ENCODE data around the gene PTPRN2. TPM values are rescaled to one million over a fixed set of nuclear protein-coding genes. Genes with fewer than 3 reads are reported as not detected.
"Not testable (repeated sequence)": the region's sequence is repeated elsewhere in the genome, so short reads cannot be mapped to it uniquely, and the experiment has no call there.

Gene PTPRN2
- total RNA-seq, 1 donor from 2014 or later: 1.8 TPM

GRCh38 chr7:158049271-158049670, 538.4 kb downstream of the PTPRN2 start:
- ATAC-seq (ENCODE audit: low read depth): no peak
- ChIA-PET CTCF (no interaction called here), POLR2A (no interaction called here)
- no peak for DNase-seq
- TF ChIP-seq CTCF (IDR thresholded peaks at IDR 0.05): no peak
- H3K27ac Mint-ChIP-seq: no peak overlapping the region
- H3K4me3 Mint-ChIP-seq: no peak overlapping the region
- intact Hi-C loops (cut with micrococcal nuclease): no loop called here
- H3K9me3 Mint-ChIP-seq: no peaks in the 10 kb centered on the region
- H3K27me3 Mint-ChIP-seq: no peaks in the 10 kb centered on the region
- H3K4me1 Mint-ChIP-seq: no peaks in the 10 kb centered on the region
- H3K36me3 Mint-ChIP-seq (ENCODE audit: low read depth): no peaks in the 10 kb centered on the region

GRCh38 chr7:158048569-158048968, 539.1 kb downstream of the PTPRN2 start:
- ATAC-seq (ENCODE audit: low read depth): no peak
- no peaks in the 10 kb centered on the region for H3K4me1 Mint-ChIP-seq
- H3K4me3 Mint-ChIP-seq: no peak overlapping the region
- H3K9me3 Mint-ChIP-seq: no peaks in the 10 kb centered on the region
- no peak overlapping the region for H3K27ac Mint-ChIP-seq
- no peaks in the 10 kb centered on the region for H3K27me3 Mint-ChIP-seq
- DNase-seq: no peak
- intact Hi-C loops (cut with micrococcal nuclease): no loop called here
- TF ChIP-seq CTCF (IDR thresholded peaks at IDR 0.05): no peak
- ChIA-PET CTCF (no interaction called here), POLR2A (no interaction called here)
- H3K36me3 Mint-ChIP-seq (ENCODE audit: low read depth): no peaks in the 10 kb centered on the region

GRCh38 chr7:158047391-158048059, 540.1 kb downstream of the PTPRN2 start:
- intact Hi-C loops (cut with micrococcal nuclease): no loop called here
- ATAC-seq (ENCODE audit: low read depth) (no peak), DNase-seq (no peak)
- POLR2A ChIA-PET: no interaction called here
- Mint-ChIP-seq H3K27me3 (no peaks in the 10 kb centered on the region), H3K36me3 (ENCODE audit: low read depth) (no peaks in the 10 kb centered on the region), H3K27ac (no peak overlapping the region), H3K9me3 (no peaks in the 10 kb centered on the region), H3K4me1 (no peaks in the 10 kb centered on the region), H3K4me3 (no peak overlapping the region)
- CTCF ChIA-PET: no interaction called here
- no peak for TF ChIP-seq CTCF (IDR thresholded peaks at IDR 0.05)

GRCh38 chr7:158046246-158046645, 541.4 kb downstream of the PTPRN2 start:
- H3K27me3 Mint-ChIP-seq; POLR2A ChIA-PET; CTCF ChIA-PET; DNase-seq; H3K27ac Mint-ChIP-seq; ATAC-seq (ENCODE audit: low read depth); H3K36me3 Mint-ChIP-seq (ENCODE audit: low read depth); H3K4me1 Mint-ChIP-seq; H3K9me3 Mint-ChIP-seq; intact Hi-C loops (cut with micrococcal nuclease); H3K4me3 Mint-ChIP-seq: not testable (repeated sequence)

GRCh38 chr7:158044482-158044823, 543.2 kb downstream of the PTPRN2 start:
- intact Hi-C loops (cut with micrococcal nuclease): no loop called here
- no peak for TF ChIP-seq CTCF (IDR thresholded peaks at IDR 0.05)
- Mint-ChIP-seq H3K4me1 (no peaks in the 10 kb centered on the region), H3K27ac (no peak overlapping the region), H3K27me3 (no peaks in the 10 kb centered on the region), H3K4me3 (no peak overlapping the region), H3K36me3 (ENCODE audit: low read depth) (no peaks in the 10 kb centered on the region), H3K9me3 (peaks cover 13% of the 10 kb centered on the region)
- DNase-seq: no peak
- no peak for ATAC-seq (ENCODE audit: low read depth)
- POLR2A ChIA-PET: no interaction called here
- CTCF ChIA-PET: no interaction called here
